GM18907 (cell line): ENCODE measurements around the gene CASD1.

Source experiments
- ATAC-seq: cut with Tn5 transposase; IDR thresholded peaks from one replicate; pipeline ENCODE4 v1.9.1; 2021; ENCODE audit warnings: mild to moderate bottlenecking, moderate library complexity; ENCODE audit not compliant: unreplicated experiment

Gene CASD1

DNA sequence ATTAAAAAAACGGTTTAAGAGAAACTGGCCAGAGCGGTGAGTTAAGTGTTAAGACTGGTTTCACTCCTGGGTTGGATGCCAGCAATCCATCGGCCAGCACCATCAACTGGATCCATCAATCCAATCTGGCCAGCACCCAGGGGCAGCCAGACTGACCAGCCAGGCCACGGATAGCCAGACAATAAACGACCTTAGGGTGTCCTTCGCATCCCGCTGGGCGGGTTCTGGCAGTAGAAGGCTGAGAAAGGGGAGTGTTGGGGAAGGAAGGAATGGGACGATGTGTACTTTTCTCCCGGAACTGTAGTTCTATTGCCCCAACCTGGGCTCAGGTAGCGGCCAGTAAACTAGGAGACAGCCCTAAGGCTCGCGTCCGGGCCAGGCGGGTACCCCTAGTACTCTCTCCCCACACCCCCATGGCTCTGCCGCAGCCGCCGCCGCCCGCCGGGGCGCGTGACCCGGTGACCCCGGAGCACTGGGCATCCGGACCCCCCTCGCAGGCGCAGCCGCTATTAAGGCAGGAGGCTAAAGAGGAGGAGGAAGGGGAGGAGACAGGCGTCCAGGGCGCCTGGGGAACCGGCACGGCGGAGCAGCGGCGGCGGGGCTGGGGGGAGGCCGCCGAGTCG lies at the start of gene CASD1:
Gene CASD1 (plus strand): TSS at position 546 of the 623 bp plus-strand sequence. CDS start 276 bp downstream, outside the sequence.
- peak; percentile 66 for ATAC-seq

DNA sequence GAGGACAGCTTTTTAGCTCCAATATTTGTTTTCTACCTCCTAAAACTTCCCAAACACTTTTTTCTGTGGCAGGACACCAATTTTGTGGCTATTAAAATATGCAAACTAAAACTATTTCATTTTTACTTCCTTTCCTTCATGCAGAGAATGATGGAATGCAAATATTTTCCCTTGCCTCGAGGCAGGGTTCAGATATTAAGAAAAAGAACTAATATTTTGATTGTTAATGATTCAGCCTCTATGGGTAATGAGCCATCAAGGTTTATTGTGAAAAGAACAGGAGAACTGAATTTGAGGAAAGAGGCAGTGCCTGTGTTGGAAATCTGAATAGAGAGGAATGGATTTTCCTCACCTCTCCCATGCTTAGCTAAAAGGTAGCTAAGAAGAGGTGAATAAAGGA lies 43.1 kb upstream of the CASD1 start:
- no peak for ATAC-seq

DNA sequence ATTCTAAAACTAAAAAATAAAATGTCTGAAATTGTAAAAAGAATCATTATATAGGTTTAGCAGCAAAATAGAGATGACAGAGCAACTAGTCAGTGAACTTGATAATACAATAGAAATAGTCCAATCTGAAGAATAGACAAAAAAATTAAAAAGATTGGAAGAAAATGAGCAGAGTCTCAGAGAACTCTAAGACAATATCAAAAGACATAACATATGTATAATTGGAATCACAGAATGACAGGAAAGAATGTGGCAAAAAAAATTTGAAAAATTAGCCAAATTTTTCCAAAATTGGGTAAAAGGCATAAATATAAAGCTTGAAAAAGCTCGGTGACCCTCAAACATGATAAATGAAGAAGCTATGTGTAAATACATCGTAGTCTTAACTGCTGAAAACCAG lies 38.0 kb upstream of the CASD1 start:
- no peak for ATAC-seq

DNA sequence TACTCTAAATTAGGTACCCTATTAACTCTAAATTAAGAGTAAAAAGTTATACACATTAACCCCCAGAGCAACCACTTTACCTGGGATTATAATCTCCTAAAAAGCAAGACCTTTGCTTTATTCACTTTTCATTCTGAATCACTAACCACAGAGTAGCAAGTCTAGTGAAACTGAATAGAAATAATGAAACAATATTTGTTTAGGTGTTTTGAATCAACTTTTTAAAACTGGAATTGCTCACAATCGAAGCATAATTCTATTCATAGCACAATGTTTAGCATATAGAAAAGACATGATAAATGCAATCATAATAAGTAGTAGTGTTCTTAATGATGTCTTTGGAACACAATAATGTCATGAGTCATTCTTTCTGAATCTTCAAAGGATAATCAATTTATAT lies 37.0 kb upstream of the CASD1 start:
- no peak for ATAC-seq

DNA sequence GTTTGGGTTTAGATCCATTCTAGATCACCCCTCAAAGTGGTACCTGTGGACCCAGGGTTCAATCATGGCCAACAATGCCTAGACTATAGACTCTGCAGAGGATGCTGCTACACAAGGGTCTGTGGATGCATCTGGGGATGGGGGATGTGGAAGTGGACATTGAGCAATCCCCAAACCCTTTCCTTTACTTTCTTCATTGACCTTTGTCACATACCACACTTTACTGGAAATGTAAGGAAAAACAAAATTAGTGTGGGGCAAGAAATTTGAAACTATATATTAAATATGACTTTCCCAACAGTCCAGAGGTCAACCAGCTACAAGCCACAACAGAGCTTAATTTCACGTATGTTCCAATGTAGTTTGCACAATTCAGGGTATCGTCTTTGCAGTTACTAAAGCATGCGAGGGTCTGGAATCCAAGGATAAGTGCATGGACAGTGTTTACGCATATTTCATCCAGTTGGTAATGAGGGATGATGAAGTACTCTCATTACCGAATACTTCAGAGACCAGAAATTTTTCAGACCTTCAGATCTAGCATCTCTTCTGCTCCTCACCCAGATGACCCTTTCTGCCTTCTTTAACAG lies 33.3 kb upstream of the CASD1 start:
- no peak for ATAC-seq

DNA sequence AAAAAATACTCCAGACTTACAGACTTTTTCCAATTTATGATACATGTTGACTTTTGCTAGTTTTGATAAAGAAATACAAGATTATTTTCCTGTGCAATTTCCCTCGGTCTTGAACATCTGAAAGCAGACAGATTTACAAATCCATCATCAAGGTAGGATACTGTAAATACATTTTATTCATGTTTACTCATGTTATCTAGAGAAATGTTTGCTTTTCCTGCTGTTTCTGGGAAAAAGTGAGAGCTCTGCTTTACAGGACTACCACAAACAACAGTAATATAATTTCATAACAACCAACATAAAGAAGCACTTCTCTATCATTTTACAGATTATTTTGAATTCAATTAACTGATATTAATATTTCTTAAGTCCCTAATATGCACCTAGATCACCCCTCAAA lies 31.7 kb upstream of the CASD1 start:
- ATAC-seq, result no peak

DNA sequence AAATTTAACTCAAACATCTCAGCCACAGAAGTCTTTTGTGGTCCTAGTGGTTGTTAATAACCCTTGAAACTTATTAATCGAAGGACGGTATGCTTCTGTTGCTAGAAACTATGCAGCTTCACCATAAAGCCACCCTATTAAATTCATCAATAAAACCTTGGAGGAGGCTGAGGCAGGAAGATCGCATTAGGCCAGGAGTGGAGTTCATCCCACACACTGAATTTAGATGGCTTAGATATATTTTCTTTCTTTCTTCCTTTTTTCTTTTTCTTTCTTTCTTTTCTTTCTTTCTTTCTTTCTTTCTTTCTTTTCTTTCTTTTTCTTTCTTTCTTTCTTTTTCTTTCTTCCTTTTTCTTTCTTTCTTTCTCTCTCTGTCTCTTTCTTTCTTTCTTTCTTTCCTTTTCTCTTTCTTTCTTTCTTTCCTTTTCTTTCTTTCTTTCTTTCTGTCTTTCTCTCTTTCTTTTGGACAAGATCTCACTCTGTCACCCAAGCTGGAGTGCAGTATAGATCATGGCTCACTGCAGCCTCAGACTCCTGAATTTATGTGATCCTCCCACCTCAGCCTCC lies 30.9 kb upstream of the CASD1 start:
- no peak for ATAC-seq

DNA sequence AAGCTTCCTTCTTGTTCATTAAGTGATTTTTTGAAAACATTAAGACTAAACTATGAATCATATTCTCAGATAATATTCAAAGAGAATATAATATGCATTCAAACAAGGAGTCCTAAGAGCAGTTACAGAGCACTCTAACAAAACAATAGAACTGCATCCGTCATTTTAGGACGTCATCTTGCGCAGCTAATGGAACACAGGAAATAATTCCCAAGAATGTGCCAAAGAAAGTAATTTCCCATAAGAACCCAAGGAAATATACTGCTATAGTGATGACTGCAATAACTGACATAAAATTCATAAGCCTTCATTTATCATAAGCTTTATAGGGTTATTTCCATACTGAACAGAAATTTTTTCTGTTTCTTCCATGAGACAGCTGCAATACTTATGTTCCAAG lies 28.3 kb upstream of the CASD1 start:
- ATAC-seq, result no peak

DNA sequence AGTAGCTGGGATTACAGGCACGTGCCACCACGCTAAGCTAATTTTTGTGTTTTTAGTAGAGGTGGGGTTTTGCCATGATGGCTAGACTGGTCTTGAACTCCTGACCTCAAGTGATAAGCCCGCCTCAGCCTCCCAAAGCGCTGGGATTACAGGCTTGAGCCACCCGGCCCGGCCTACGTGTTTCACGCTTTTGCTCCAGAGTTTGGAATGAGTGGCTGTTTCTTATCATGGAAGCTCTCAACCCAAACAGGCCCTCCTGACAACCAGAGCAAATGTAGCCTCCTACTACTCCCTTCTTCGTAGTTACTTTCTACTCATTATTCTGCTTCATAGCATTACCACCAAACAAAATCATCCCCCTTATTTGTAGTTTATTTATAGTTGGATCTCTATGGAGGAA lies 26.8 kb upstream of the CASD1 start:
- no peak for ATAC-seq

DNA sequence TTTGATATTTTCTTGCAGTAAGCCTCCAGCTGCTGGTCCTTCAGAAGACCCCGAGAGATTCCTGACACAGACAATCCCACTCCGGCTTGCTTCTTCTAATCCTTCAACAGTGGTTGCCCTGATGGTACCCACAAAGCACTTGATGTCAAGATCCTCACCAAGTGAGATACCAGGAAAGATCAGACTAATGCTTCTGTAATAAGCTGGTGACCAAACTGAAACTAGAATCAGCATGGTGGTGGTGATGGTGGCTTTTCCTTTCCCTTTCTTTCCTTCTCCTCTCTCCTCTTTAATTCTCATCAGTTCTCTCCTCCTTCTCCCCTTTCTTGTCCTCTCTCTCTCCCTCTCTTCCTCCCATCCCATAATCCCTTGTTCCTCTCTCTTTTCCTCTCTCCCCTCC lies 25.8 kb upstream of the CASD1 start:
- no peak for ATAC-seq

DNA sequence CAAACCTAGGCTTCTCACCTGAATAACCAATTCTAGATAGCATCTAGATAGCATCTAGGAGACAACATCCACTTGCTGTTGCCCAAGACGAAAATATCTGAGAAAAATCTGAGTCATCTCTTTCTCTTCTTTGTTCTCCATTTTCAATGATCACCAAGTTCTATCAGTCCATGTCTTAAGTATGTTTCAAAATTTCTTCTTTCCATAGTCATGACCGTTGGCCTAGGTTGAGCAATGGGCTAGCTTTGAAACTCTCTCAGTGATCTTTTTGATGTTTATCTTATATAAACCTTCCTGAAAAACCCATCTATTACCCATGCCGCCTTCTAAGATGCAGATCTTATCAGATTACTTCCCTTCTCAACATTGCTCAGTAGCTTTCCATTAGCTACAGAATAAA lies 23.4 kb upstream of the CASD1 start:
- no peak for ATAC-seq

DNA sequence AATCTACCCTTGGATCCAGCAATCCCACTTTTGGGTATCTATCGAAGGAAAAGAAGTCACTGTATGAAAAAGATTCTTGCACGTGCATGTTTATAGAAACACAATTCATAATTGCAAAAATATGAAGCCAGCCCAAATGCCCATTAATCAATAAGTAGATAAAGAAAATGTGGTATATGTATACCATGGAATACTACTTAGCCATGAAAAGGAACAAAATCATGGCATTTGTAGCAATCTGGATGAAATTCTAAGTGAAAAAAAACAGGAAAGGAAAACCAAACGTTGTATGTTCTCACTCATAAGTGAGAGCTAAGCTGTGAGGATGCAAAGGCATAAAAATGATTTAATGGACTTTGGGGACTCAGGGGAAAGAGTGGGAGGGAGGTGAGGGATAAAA lies 18.2 kb upstream of the CASD1 start:
- no peak for ATAC-seq

DNA sequence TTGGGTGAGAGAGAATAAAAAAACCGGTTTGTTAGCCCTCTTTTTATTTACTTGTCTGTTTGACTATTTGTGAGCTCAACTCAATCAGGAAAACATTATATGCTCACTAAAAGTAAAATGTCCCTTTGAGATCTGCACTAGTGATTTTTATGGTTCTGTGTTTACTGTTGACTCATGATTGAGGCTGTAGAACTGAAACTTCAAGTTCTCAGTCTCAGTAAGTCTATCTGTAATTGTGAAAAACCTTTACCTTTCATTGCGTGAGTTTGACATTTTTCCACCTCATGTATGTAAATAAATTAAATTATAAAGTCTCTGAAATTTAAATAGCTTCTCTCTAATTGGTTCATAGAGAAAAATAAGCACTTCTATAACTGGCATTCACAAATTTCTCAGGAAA lies 17.0 kb upstream of the CASD1 start:
- ATAC-seq, result peak; percentile 99

DNA sequence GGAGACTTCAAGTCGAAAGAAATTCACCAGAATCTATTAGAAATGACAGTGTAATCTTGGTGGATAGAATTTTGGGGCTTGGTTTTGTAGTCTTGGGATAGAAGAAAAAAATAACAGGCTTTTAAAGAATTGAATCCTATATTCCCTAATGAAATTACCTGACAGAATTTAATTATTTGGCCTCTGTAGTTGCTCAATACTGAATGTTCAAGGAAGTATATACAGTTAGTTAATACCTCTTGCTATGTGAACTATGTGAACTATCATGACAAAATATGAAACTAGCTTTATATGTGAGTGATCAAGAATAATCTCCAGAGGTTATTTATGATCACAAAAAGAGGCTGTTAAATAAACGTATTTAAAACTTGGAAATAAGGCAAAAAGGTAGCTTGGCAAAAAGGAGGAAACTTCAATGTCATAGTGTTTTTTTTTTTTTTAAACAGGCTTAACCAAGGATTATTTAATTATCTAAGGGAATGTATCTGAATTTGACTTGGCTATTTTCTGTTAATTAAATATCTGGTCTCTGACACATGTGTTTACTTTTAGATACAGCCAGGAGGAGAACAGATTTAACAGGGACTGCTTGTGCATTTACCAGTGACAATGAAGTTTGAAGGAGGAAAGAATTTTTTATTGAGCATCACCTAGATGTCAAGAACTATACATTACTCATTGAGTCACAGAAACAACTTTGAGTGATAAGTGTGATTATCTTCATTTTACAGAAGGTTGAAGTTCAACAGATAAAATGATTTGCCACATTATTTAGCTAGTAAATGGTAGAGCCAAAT lies 11.5 kb upstream of the CASD1 start:
- no peak for ATAC-seq

DNA sequence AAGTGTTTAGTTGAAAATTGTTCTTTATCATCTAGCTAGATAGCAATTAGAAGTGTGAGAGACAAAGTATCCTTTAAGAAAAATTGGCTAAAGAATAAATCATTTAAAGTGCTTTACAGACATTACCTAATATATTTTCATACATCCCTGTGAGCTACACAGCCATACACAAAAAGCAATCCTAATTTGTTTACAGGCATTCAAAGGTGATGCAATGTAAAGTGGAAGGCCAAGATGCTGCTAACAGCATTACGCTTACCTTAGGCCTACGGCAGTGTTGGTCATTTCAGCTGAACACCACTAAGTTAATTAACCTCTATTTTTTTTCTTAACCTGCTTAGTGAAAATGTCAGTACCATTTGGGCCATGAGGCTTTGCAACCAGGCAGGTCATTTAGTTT lies 10.7 kb upstream of the CASD1 start:
- no peak for ATAC-seq

DNA sequence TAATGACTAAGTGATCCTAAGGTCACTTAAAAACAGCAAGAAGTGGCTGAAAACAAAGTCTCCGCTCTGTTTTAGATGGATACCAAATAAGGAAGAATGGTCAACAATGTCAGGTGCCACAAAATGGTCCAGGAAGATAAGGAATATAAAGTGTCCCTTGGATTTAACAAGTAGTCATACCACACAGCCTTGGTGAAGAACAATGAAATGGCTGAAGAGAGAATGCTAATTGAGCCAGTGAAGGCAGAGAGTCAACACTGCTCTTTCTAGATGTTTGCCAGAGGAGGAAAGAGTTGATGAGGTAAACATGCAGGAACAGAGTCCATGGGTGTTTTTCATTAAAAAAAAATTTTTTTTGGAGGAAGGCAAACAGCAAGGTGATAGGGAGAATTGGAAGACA lies 2.1 kb upstream of the CASD1 start:
- no peak for ATAC-seq

DNA sequence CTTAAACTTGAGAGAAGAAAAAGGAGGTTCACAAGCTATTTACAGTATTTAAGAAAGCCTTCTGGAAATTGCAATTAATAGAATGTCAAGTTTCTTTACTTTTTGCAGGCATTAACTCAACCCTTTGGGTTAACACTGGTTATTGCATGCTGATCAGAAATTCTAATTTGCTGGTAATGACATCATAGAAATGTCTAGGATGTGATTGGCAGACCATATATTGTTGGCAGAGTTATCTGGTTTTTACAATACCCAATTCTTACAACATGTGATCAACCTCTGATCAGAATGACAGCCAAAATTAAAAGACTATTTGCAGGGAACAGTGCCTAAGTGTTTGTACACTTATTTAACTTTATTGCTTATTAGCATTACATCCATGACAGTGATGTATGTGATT lies 1.6 kb upstream of the CASD1 start:
- ATAC-seq, result no peak

DNA sequence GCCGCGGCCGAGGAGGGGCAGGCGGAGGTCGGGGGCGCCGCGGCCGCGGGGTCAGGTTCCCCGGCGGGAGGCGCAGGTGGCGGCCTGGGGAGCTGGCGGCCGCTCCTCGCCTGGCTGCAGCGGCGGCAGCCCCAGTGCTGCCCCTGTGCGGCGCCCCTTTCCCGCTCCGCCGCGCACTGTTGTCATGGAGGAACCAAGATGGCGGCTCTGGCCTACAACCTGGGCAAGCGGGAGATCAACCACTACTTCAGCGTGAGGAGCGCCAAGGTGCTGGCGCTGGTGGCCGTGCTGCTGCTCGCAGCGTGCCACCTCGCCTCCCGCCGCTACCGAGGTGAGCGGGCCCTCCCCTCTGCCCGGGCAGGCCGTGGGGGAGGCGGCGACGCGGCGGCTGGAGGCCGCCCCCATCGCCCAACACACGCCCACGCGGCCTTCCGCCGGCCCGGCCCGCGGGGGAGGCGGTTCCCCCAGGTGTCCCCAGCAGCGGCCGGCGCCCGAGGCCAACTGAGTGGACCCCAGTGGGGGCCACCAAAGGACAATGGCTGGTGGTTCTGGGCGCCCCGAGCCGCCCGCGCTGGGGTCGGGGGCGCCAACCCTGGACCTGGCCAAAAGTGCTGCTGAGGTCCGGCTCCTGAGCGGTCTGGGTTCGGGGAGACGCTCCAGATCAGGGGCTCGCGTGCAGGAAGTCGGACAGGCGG lies 425 bp downstream of the CASD1 start:
- peak; percentile 79 for ATAC-seq

DNA sequence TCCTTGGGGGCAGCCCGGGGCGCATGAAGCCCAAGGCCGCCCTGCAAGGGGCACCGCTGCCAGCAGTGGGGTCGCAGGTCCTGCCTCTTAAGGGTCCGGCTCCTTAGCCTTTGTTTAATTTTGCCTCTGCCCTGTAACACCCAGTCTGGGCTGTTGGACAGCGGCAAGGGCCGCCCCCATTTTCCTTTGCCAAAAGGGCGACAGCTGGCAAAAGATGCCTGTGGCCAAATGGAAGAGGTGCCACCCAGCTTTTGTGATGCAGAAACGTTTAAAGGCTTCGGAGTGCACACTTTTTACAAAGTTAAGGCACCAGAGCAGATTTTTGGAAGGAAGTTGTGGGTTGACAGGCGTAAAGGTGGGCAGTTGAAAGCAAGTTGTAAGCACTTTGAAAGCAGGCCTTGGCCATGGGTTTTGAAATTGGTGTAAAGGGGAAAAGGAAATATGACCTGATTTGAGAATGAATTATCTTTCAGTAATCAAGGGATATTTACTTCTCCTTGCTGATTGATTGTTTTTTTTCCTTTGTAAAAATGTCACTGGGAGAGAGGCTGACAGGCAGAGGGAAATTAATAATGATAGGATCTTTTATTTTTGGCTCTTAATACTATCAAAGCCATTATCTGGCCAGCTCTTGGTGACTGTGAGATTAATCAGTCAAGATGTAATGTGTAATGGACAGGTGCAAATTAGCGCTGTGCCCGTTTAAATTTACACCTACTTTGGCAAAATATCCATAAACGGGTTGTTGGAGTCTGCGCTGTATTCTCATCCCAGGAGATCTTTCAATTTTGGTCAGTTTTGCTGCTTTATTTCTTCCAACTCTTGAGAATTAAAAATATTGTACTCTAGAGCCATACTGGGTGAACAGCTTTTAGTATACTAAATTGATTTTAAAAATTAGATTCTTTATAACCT lies 1.2 kb downstream of the CASD1 start:
- no peak for ATAC-seq

DNA sequence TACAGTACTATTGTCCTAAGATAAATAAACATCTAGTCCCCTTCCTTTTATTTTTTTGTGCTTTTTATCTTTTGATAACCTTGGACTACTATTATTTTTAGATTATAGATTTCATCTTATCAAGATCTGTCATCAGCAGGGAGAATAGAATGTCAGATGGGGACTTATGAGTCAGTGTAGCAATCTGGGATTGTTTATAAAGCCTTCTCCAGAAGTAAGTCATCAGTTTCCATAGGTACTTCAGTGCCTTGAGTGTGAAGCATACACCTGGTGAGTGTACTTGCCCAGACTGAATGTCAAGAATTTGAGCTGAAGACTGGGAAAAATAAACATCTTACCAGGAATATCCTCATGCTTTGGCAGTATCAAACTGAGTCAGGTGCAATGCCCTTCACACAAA lies 2.1 kb downstream of the CASD1 start:
- ATAC-seq, result no peak
